HFF-Myc (cell line): ENCODE data around the gene MAST4.

ENCODE experiments used
- DNase-seq: peaks from one replicate; pipeline ENCODE4 v3.0.0-alpha.2; 2011; ENCODE audit warnings: low read depth; ENCODE audit errors: extremely low read depth
- H3K4me3 ChIP-seq: replicated peaks from 2 replicates; pipeline ENCODE4 v1.5.1; 2011; ENCODE audit warnings: low read depth, mild to moderate bottlenecking, control low read depth, low read length
- TF ChIP-seq, protein P1 (sequence below): IDR thresholded peaks from 2 replicates; pipeline ENCODE4 v1.5.1; 2012; ENCODE audit warnings: mild to moderate bottlenecking, low read depth, low read length, control low read depth; ENCODE audit errors: missing control alignments

The MAST4 gene

GRCh38 chr5:66989286-66989685 is 393.1 kb downstream of the MAST4 start:
- no peak overlapping the region for H3K4me3 ChIP-seq
- TF ChIP-seq, protein P1, sequence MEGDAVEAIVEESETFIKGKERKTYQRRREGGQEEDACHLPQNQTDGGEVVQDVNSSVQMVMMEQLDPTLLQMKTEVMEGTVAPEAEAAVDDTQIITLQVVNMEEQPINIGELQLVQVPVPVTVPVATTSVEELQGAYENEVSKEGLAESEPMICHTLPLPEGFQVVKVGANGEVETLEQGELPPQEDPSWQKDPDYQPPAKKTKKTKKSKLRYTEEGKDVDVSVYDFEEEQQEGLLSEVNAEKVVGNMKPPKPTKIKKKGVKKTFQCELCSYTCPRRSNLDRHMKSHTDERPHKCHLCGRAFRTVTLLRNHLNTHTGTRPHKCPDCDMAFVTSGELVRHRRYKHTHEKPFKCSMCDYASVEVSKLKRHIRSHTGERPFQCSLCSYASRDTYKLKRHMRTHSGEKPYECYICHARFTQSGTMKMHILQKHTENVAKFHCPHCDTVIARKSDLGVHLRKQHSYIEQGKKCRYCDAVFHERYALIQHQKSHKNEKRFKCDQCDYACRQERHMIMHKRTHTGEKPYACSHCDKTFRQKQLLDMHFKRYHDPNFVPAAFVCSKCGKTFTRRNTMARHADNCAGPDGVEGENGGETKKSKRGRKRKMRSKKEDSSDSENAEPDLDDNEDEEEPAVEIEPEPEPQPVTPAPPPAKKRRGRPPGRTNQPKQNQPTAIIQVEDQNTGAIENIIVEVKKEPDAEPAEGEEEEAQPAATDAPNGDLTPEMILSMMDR = no peak
- DNase-seq = no peak

DNA sequence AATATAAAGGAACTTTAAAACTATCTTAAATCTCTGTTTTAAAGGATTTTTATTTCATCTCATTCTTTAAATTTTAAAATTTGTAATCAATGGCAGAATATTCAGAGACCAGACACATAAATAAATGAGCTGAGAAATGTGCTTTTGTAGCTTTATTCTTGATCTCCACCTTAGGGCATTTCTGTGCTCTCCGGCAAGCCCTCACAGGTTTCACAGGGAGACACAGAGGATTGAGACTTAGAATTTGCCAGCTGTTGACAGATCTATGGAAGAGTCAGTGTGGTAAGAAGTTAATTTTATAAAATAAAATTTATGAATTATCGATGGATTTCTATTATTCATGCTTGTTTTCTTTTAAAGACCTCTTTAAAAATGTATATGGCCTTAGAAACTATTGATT is 393.6 kb downstream of the MAST4 start:
- TF ChIP-seq, protein P1 = no peak
- no peak for DNase-seq
- H3K4me3 ChIP-seq = no peak overlapping the region

GRCh38 chr5:66991746-66992145 is 395.6 kb downstream of the MAST4 start:
- H3K4me3 ChIP-seq = no peak overlapping the region
- TF ChIP-seq, protein P1 = no peak
- DNase-seq = no peak

GRCh38 chr5:66992547-66992946 is 396.4 kb downstream of the MAST4 start:
- TF ChIP-seq, protein P1 = no peak
- no peak for DNase-seq
- H3K4me3 ChIP-seq = no peak overlapping the region

DNA sequence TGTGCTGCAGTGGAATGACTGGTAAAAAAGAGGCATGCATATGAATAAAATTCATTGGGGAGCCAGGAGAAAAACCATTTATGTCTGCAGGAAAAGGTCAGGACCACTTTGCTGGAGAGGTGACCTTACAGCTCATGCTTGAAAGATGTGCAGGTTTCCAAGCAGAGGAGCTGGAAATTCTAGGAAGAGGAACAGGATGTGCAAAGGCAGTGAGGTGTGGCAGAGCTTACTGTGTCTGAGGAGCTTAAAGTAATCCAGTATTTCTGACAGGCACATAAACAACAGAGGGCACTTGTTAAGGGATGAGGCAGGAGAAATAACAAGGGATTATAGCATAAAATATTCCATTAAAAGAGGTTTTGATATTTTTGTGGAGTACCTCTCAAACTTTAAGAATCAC is 397.3 kb downstream of the MAST4 start:
- TF ChIP-seq, protein P1 = no peak
- DNase-seq = no peak
- no peak overlapping the region for H3K4me3 ChIP-seq

- no peak overlapping the region for H3K4me3 ChIP-seq
- TF ChIP-seq, protein P1 = no peak
- no peak for DNase-seq
Observed at GRCh38 chr5:66993882-66994281, 397.7 kb downstream of the MAST4 start.

GRCh38 chr5:66994790-66995189 is 398.6 kb downstream of the MAST4 start:
- no peak for DNase-seq
- TF ChIP-seq, protein P1 = no peak
- H3K4me3 ChIP-seq = no peak overlapping the region
